Measurements from ENCODE around the gene GDF7.

Gene GDF7

DNA sequence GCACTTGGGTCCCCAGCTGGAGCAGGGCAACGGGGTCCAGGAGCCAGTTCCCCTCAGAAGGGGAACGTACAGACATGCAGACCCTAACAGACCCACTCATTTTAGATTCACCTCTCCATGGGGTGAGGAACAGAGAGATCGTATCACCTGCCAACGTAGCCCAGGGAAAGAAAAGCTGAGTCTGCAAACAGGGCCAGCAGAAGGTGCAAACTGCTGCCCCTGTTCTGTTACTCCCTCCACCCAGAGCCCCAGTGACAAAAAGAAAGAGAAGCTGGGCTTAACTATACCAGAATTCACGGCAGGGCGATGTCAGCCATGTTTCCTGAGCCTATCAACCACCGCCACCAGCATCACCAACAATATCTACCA lies 15.2 kb upstream of the GDF7 start:
- DNase-seq (ENCODE audit: low read depth): no peak
- H3K4me3 ChIP-seq (ENCODE audit: low read depth, low read length): no peak overlapping the region
- TF ChIP-seq, protein P1, sequence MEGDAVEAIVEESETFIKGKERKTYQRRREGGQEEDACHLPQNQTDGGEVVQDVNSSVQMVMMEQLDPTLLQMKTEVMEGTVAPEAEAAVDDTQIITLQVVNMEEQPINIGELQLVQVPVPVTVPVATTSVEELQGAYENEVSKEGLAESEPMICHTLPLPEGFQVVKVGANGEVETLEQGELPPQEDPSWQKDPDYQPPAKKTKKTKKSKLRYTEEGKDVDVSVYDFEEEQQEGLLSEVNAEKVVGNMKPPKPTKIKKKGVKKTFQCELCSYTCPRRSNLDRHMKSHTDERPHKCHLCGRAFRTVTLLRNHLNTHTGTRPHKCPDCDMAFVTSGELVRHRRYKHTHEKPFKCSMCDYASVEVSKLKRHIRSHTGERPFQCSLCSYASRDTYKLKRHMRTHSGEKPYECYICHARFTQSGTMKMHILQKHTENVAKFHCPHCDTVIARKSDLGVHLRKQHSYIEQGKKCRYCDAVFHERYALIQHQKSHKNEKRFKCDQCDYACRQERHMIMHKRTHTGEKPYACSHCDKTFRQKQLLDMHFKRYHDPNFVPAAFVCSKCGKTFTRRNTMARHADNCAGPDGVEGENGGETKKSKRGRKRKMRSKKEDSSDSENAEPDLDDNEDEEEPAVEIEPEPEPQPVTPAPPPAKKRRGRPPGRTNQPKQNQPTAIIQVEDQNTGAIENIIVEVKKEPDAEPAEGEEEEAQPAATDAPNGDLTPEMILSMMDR (IDR thresholded peaks at IDR 0.05; ENCODE audit: low read depth, low read length): no peak
- TF ChIP-seq POLR2A (IDR thresholded peaks at IDR 0.05; ENCODE audit: extremely low read depth, insufficient read length) (no peak), MYC (IDR thresholded peaks at IDR 0.05; ENCODE audit: low read depth, low read length) (no peak)
- TF ChIP-seq, protein P2, sequence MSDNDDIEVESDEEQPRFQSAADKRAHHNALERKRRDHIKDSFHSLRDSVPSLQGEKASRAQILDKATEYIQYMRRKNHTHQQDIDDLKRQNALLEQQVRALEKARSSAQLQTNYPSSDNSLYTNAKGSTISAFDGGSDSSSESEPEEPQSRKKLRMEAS (IDR thresholded peaks at IDR 0.05; ENCODE audit: low read depth, low read length): no peak

DNA sequence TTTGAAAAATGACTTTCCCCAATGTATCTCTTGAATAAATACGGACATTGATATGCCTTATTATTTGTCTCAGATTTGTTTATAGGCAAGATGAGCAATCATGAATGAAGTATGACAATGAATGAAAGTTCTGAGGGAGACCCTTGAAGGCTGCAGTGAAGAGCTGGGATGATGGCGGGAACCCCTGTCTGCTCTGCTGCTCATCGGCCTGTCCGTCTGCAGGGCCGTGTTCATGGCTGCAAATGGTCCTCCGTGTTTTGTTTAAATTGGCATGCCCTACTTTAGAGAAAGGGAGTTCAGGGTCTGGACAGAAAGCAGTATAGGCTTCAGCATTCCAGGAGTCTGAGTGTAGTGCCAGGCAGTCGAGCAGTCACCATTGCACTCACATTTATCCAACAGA lies 14.8 kb upstream of the GDF7 start:
- TF ChIP-seq, protein P1 (IDR thresholded peaks at IDR 0.05; ENCODE audit: low read depth, low read length): no peak
- no peak for TF ChIP-seq POLR2A (IDR thresholded peaks at IDR 0.05; ENCODE audit: extremely low read depth, insufficient read length)
- TF ChIP-seq, protein P2 (IDR thresholded peaks at IDR 0.05; ENCODE audit: low read depth, low read length): no peak
- TF ChIP-seq MYC (IDR thresholded peaks at IDR 0.05; ENCODE audit: low read depth, low read length): no peak
- no peak for DNase-seq (ENCODE audit: low read depth)
- no peak overlapping the region for H3K4me3 ChIP-seq (ENCODE audit: low read depth, low read length)

DNA sequence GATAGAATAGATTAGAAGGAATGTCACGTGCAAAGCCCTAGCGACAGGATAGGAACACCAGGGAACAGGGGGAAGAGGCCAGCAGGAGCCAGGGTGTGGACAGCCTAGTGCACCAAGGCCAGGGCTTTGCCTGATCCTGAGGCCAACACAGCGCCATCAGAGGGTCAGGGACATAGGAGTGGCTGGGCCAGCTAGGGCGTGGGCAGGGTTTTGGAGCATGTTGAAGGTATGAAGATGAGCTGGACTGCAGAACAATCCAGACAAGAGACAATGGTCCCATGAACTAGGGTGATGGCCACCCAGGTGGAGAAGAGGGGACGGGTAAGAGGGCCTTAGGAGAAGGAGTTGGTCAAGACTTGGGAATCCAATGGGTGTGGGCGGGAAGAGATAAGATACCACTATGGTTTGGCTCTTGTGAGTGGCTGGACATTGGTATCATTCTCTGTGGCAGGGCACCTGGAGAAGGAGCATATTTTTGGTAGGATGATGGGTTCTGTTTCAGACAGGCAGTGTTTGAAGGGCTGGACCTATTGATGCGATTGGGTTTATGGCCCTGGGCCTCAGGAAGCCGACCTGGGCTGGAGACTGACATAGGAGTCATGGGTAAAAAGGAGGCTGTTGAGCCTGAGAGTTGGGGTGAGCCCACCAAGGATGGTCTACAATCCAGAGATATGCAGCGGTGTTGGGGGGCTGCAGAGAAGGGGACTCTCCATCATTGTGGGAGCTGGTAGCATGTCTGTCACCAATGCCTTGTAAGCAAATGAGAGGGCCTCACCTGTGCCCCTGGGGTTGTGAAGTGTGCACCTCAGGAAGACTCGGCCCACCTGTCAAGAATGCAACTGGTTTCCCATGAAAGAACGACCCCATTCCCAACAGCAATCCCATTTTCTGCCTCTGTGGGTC lies 14.0 kb upstream of the GDF7 start:
- H3K4me3 ChIP-seq (ENCODE audit: low read depth, low read length): no peak overlapping the region
- no peak for DNase-seq (ENCODE audit: low read depth)
- TF ChIP-seq POLR2A (IDR thresholded peaks at IDR 0.05; ENCODE audit: extremely low read depth, insufficient read length) (no peak), MYC (IDR thresholded peaks at IDR 0.05; ENCODE audit: low read depth, low read length) (no peak)
- TF ChIP-seq, protein P1 (IDR thresholded peaks at IDR 0.05; ENCODE audit: low read depth, low read length): no peak
- TF ChIP-seq, protein P2 (IDR thresholded peaks at IDR 0.05; ENCODE audit: low read depth, low read length): no peak

DNA sequence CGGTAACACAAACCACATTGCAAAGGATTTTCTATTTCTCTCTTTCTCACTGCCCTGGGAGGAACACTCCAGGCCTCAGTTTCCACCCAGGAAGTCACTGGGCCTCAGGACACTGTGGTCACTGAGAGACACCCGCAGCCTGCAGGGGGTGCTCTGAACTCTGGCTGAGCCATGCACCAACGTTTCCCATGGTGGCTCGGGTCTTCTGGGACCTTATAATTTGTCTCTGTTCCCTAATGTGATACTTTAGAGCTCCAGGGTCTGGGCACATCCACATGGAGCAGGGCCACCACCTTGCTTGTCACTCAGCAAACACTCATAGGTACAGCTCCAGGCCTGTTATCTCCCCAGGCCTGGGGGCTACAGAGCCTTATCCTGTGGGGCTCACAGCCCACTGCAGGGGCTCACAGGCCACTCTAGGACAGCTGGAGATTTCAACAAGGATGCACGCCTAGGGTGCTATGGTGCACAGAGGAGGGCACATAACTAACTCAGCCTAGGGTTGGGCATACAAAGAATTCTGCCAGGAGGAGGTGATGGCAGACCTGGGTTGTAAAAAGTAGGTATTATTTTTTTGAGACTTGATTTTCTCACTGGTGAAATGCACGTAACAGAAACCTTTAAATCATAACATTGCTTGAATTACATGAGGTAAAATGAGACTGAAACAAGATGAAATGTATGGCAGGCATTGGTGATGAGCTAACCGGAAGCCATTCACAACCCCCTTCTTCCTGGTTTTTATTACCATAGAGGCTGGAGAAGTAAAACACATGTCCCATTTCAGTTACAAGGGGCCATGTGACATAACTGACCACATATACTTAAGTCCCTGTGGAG lies 13.0 kb upstream of the GDF7 start:
- TF ChIP-seq POLR2A (IDR thresholded peaks at IDR 0.05; ENCODE audit: extremely low read depth, insufficient read length) (no peak), MYC (IDR thresholded peaks at IDR 0.05; ENCODE audit: low read depth, low read length) (no peak)
- TF ChIP-seq, protein P1 (IDR thresholded peaks at IDR 0.05; ENCODE audit: low read depth, low read length): peak; percentile 14
- TF ChIP-seq, protein P2 (IDR thresholded peaks at IDR 0.05; ENCODE audit: low read depth, low read length): 0 out of 2 replicates have a peak, but pooled peaks have one; percentile 36
- DNase-seq (ENCODE audit: low read depth): peak; percentile 31
- H3K4me3 ChIP-seq (ENCODE audit: low read depth, low read length): no peak overlapping the region

DNA sequence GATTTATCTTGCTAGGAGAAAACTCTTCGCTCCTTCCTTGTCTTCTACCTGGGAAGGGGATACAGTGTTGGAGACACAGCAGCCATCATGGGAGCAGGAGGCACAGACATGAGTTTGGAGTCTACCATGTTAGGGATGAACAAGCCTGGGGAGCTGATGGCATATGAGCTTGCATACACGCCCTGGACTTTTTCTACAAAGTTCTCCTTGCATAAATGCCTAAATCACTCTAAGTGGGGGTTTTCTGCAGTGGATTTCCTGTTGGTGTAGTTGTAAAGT lies 12.5 kb upstream of the GDF7 start:
- TF ChIP-seq, protein P2 (IDR thresholded peaks at IDR 0.05; ENCODE audit: low read depth, low read length): no peak
- no peak for TF ChIP-seq MYC (IDR thresholded peaks at IDR 0.05; ENCODE audit: low read depth, low read length)
- no peak for TF ChIP-seq POLR2A (IDR thresholded peaks at IDR 0.05; ENCODE audit: extremely low read depth, insufficient read length)
- TF ChIP-seq, protein P1 (IDR thresholded peaks at IDR 0.05; ENCODE audit: low read depth, low read length): no peak
- no peak for DNase-seq (ENCODE audit: low read depth)
- no peak overlapping the region for H3K4me3 ChIP-seq (ENCODE audit: low read depth, low read length)

Measured in NB4 (cell line).